HG02623 (cell line): ENCODE data around the gene ARID1B.
A peak's percentile ranks its signal among the peaks of the same experiment; 100 is the strongest.
"Not testable (repeated sequence)": the region's sequence is repeated elsewhere in the genome, so short reads cannot be mapped to it uniquely, and the experiment has no call there.

Experiments
- ATAC-seq: cut with Tn5 transposase; IDR thresholded peaks from one replicate; pipeline ENCODE4 v1.9.1; 2021; ENCODE audit warnings: moderate library complexity; ENCODE audit not compliant: unreplicated experiment

Gene ARID1B

DNA sequence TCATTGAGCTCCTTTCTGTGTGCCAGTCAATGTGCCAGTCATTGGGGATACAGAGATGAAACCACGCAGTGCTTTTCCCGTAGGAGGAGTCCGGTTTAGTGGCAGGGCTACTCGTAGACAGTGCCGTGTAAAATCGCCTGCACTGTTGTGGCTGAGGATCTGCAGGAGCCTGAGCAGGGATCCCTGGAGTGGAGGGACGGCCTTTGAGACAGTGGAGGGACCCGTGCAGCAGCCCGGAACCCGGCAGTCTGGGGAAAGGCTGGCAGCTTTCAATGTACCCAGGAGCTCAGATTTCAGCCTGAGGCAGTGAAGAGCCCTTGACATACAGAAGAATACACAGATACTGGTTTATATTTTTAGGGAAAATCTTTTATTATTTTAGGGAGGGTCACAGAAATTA, 203.3 kb downstream of the ARID1B start:
- no peak for ATAC-seq

DNA sequence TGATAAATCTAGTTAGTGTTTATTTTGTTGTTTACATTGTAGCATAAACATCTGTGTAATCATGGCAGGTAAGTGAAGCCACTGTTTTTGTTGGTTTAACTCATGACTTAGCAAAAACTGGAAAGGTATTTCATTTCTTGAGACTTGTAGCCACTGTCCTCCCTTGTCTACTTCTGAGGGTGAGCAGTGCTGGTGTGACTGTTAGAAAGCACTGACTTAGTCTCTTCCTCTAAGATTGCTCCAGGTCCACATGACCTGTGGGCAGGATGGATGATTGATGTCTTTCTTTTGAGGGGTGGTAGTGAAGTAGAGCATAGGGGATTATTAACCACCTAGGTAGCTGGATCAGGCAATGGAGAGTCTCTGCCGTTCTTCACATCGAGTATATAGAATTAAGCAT, 203.8 kb downstream of the ARID1B start:
- no peak for ATAC-seq

DNA sequence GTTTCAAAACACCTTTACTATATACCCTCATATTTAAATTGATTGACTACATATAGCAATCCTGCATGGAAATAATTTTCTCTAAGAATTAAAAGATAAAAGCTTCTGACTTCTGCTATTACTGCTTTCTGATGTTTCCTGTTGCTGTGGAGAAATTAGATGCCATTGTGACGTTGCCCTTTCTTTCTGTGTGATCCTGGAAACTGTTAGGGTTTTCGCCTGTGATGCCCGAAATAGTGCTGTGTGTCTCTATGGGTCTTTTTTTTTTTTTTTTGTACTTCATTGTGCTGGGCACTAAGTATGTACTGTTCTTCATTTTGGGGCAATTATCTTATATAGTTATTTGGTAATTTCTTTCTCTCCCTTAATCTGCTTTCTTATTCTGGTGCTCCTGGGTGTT, 205.0 kb downstream of the ARID1B start:
- no peak for ATAC-seq

DNA sequence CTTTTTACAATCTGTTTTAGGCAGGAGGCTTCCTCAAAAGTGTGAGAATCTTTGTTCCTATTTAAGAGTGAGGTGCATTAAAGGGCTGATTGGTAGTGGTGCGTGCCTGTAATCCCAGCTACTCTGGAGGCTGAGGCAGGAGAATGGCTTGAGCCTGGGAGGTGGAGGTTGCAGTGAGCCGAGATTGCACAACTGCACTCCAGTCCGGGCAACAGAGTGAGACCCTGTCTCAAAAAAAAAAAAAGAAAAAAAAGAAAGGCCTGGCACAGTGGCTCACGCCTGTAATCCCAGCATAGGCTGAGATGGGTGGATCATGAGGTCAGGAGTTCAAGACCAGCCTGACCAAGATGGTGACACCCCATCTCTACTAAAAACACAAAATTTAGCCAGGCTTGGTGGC, 205.7 kb downstream of the ARID1B start:
- ATAC-seq = not testable (repeated sequence)

DNA sequence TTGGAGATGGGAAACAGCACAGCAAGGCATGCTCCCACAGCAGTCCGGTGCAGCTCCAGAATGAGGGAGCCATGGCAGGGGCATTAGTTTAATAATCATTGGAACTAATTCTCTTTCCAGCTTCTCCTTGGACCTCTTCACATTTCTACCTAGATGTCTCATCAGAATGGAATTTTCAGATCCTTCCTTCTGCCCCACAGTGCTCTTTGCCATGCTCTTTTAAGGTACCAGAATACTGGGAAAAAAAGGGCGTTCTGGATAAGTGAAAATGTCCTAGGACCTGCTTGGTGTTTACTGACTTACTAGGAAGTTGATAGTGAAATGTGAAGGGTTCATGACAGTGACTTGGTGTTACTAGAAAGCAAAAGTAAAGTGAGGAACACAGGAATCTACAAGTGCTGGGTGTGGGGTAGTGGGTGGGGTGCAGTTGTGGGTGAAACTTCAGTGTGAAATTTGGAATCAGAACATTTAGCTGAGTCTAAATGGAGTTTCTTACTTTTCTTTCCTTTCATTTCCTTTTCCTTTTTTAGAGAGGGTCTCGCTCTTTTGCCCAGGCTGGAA, 207.1 kb downstream of the ARID1B start:
- ATAC-seq = no peak

DNA sequence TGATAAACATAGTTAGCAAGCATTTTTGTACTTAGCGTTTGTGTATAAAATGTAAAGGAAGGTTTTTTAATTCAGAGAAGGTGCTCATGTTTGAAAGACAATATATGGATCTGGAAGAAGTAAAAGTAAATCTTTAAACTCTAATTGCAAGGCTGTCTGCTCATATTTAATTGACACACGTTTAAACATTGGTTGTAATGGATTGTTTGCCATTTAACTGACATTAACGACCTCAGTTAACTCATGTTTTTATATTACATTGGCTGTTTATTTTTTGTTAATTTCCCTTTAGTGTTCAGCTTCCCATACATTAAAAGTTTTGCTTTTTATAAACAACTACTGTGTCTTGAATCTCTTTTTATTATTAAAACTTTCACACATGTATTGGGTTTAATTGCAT, 208.1 kb downstream of the ARID1B start:
- ATAC-seq = no peak

DNA sequence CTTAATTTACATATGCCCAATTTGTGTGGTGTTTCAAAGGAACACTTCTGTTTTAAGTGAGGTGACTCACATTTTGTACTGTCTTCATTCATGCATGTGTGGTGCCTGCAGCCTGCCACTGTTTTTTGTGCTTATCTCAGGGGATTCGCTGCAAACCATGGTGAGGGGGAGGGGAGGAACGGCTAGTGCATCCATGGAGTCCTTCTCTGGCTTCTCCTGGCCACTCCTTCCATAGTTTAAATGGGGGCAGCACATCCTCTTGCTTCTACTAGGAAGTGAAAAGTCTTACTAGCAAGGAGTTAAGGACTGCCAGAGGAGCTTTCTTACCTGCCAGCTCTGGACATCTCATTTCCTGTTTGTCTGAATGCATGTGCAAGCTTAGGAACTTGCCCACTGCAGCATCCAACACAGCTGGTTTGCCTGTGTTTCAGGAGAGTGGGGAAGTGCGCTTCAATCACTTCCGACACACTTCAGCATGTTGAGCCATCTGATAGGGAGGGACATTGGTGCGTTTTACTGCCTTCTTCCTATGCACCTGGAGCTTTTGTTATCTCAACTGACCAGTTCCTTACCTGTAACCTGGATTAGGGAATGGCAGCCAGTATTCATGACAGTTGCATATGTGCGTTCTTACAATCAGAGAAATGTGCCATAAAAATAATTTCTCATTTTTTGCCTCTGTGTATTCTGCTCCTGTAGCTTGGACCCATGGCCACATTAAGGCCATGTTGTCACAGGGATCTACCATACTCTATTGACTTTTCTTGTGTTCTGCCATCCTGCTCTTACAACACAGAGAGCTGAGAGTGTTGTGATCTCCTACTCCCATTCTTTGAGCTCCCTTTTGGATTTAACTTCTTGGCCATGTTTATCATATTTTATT, 211.3 kb downstream of the ARID1B start:
- ATAC-seq = peak; percentile 69

DNA sequence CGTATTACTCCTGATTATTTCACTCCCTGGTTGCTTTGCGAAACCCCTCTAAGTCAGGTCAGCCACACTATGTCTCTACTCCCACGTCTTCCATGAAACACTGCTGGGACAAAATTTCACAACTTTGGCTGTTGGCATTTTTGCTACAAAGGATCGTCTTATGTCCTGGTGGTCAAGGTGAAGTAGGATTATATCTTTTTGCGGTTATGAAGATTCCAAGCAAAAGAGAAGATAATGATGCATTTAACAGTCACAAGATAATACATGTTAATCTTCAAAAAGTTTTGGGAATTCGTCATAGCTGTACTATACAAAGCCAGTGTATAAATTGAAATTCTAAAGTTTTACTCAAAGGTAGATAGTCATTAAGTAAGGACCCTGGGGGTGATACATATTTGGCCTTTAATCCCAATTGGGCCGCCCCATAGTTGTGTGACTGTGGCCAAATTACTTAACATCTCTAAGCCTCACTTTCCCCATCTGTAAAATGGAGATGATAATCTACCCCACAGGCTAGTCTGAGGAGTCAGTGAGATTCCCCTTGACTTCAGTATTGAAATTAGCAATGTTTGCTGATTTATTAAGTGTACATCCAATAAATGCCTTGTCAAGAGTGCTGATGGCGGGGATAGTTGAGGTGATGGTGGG, 212.1 kb downstream of the ARID1B start:
- ATAC-seq = no peak

DNA sequence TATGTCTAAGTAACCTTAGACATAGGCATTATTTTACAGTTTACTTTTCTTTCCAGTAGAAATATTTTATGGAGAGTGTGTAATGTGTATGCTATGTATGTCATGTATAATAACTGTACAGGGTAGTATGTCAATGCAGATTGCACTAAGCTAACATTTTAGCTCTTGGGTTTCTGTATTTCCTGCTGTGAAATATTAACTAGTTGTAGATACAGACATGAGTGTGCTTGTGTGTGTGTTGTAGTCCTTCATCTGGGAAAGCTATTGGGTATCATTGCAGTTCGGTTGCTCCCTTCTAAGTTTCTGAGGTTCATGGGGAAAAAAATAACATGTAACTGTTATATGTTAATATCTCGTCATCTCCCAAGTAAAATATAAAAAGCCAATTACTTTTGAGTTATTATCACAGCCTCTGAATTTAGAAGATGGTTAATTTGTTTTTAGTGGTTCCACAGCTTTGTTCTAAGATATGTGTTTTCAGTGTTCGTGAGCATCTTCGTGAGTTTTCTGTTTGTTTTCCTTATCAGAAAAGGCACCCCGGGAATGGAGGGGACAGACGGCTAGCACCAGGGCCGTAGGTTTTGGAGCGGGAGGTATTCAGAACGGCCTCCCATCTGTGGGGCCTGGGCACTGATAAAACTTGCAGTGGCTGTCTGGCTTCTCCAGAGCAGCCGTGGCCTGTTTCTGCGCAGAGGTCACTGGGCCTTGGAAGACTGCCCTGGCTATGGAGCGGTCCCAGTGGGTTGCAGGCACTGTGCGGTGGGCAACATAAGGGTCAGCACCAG, 215.0 kb downstream of the ARID1B start:
- ATAC-seq = no peak

DNA sequence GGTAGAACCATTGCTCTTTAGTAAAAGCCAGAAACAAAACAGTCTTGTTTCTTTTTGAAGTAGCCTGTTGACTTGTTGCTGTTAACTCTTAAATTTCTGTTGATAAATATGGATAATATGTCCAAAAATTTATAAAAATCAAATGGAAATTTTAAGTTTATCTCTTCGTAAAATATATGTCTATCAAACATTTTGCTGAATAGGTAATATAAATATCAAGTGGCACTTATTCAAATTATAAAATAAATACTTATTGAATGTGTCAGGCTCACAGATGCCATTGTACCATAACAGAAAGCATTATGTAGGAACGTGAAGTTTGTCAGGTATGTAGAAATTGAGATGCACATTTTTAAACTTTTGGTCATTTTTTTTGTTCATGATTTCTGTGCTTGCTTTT, 216.5 kb downstream of the ARID1B start:
- ATAC-seq = no peak

DNA sequence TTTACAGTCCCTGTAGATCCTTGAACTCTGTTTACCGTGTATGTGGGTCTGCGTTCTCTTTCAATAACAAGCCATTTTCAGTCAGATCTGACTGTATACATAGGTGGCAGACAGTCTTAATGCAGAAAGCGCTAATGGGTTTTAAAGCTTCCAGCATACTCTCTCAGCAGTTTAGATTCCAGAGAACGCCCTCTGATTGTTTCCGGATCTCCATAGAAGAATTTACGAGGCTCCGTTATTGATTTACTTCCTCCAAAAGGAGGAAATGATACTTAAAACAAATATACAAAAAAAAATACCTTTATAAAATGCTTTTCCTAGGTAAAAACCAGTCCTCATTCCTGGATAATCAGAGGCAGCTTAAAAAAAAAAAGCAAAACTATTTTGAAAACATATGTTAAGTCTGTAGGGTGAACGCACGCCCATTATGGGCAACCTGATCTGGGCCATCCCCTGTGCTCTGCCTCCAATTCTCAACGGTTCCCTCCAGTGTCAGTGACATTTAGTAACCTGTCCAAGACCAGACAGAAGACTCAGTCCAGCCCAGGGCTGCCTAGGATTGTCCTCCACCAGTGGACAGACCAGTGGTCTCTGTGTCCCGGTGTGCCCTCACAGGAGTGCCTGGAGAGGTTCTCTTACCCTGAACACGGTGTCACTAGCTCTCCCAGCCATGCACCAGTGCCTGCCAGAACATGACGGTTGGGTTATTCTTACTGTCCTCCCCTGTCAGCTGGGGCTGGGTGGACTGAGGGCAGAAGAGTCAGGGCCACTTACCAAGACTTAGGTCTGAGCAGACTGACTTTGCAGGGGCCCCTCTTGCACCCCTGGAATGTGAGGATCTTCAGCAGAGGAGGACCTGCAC, 217.3 kb downstream of the ARID1B start:
- ATAC-seq = no peak

DNA sequence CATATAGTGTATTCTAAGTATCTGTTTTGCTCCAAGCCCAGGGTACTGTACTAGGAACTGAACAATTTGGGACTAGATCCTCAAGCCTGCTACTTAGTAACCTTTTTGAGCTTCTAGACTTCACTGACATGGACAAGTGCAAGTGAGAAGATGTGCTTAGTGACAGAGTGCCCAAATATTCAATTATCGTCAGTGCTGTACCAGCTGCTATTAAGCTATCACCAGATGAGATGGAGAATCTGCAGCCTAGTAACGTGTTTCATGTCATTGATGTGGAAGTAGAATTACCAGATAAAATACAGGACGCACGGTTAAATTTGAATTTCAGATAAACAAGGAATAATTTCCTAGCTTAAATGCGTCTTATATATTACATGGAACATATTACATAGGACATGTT, 218.3 kb downstream of the ARID1B start:
- no peak for ATAC-seq

DNA sequence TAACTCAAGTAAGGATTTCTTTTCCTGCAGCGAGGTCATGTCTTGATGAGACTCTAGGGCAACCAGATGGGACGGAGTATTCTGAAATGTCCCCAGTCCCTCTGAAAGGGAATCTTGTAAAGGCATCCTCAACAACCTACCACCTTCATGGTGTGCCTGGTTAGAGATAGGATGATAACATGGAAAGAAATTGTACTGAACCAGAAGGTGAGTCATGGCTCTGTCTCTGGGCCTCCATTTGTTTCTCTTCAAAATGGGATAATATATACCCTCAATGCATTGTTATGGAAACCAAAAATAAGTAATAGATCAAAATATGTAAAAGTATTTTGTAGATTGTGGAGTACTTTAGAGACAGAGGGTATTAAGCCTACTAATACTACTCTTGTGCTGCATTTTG, 219.1 kb downstream of the ARID1B start:
- no peak for ATAC-seq

DNA sequence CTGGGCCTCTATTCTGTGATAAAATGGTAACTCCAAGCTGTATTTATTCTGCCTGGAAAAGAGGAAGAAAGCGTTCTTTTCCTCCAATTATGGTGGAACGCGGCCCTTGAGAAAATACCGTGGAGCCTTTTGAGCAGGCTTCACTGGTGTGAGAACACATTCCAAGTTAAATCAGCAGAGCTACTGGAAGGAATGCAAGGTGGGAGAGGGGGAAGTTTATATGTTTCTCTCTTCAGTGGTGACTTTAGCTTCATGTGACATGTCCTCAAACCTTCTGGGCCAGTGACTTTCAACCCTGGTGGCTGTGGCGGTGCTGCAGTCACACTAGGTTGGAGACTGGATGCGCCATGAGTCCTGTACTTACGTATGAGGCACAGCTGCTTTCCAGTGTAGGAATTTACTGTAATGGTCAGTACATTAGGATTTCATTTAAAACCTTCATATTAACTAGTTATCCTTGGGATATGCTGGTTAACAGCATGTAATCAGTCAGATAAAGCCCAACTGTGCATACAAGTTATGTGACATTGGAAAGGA, 221.7 kb downstream of the ARID1B start:
- no peak for ATAC-seq

DNA sequence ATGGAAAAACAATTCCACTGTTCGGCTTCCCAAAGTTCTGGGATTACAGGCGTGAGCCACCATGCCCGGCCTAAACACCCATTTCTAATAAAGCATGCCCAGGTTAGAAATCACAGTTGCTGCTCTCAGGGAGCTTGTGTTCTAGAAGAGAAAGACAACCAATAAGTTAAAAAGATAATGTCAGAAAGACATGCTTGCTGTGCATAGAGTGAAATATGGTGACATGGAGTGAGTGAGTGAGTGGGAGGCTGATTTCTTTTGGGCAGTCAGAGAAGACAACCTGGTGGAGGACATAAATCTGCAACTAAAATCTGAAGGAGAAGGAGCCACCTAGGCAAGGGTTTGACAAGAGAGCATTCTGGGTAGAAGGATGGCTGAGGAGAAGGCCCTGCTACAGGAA, 222.6 kb downstream of the ARID1B start:
- ATAC-seq = no peak

DNA sequence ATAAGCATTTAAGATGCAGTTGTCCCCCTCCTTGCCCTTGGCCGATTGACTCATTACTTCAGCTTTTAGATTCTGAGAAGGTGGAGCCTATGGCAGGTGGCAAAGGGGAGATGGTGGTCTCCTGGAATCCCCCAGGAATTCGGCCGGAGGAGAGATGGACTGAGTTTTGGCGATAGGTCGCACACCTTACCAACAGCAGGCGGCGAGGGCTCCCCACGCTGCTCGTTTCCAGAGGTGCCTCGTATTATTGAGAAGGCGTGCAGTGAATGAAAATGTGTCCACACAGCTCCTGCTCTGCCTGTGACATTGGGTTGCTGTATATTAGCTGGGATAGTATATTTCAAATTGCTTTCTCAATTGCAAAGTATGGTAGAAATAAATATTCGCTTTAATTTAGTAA, 224.5 kb downstream of the ARID1B start:
- ATAC-seq = no peak

DNA sequence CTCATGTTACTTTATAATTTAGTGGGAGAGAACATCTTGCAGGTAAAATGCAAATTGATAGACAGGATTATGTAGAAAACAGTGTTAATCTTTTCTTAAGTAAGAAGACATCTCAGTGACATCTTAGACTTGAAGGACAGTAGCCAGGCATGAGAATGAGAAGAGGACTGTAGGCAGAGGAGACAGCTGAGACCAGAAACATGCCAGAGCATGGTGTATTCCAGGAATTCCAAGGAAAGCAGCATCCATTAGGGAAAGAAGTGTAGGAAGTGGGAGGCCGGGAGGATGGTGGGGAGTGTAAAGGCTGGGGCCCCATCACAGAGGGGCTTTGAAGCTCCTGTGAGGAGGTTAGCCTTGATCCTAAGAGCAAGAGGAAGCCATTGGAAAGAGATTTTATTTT, 225.6 kb downstream of the ARID1B start:
- ATAC-seq = no peak

DNA sequence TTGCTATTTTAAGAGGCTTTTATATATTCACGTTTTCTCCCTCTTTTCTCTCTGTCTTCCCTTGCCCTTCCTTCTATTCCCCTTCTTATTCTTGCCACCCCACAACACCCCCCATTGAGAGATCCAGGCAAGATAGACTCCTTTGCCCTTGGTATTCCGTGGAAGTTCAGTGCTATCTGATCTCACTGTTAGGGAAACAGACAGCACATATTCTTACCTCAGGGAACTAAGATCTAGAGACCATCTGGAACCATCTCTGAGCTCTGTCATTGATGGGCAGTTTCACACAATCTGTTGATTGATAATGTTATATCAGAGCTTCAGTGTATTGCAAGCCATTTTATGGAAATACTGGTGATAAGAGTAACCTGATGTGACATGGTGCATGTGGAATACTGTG, 228.8 kb downstream of the ARID1B start:
- ATAC-seq = no peak

DNA sequence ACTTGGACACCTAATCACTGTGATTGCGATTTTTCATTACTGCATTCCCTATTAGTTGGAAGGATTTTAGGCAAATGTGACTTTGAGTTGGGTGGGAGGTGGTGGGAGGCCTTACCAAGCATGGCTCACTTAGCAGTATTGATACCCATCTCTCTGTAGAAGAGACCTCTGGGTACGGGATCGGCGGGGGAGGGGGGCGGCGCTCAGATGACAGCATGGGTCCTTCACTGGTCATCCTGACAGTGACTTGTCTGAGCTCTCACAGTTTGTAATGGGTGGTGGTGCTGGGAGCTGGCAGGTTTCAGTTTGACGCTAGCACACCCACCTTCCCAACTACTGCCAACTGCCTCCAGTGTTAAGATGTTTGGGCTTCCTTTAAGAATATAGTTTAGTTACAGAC, 231.4 kb downstream of the ARID1B start:
- ATAC-seq = no peak

DNA sequence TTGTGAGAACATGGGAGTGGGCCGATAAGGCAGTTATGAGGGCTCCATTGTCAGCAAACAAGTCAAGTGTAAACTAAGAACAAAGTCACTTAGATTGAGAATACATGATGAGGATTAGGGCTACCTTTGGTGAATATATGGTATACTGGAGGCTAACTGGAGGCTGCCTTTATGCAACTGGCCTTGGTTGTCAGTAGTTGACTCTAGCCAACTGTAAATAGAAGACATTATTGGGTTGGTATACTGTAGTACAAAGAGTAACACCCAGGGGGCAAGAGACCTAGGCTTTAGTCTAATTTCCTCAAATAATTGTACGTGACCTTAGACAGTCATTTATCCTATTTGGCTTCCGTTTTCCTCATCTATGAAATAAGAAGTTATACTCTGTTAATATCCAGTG, 235.2 kb downstream of the ARID1B start:
- no peak for ATAC-seq
